GM19324 (cell line): ENCODE measurements around the gene PDIA4.
"Not testable (repeated sequence)": the region's sequence is repeated elsewhere in the genome, so short reads cannot be mapped to it uniquely, and the experiment has no call there.

Source experiments
- ATAC-seq: cut with Tn5 transposase; IDR thresholded peaks from one replicate; pipeline ENCODE4 v1.9.1; 2021; ENCODE audit warnings: mild to moderate bottlenecking, moderate library complexity; ENCODE audit not compliant: unreplicated experiment, low FRiP score

The PDIA4 gene

GRCh38 chr7:149028346-149029109, at the start of gene PDIA4:
Gene PDIA4 (minus strand): TSS chr7:149028505. CDS start chr7:149028408, 97 bp downstream.
- ATAC-seq = peak; percentile 95

GRCh38 chr7:149077594-149077993, 49.3 kb upstream of the PDIA4 start:
- no peak for ATAC-seq

- ATAC-seq = no peak
These were observed 47.0 kb upstream of the PDIA4 start for GRCh38 chr7:149075286-149075685.

GRCh38 chr7:149074116-149074885, 46.0 kb upstream of the PDIA4 start:
- ATAC-seq = no peak

GRCh38 chr7:149072438-149072775, 44.1 kb upstream of the PDIA4 start:
- no peak for ATAC-seq

GRCh38 chr7:149071641-149072437, 43.5 kb upstream of the PDIA4 start:
- ATAC-seq = no peak

- no peak for ATAC-seq
These were observed 42.9 kb upstream of the PDIA4 start for GRCh38 chr7:149071182-149071635.

- no peak for ATAC-seq
These were observed 42.2 kb upstream of the PDIA4 start for GRCh38 chr7:149070372-149071125.

- ATAC-seq = no peak
These were observed 39.6 kb upstream of the PDIA4 start for GRCh38 chr7:149067869-149068268.

- ATAC-seq = no peak
These were observed 35.2 kb upstream of the PDIA4 start for GRCh38 chr7:149063476-149063875.

GRCh38 chr7:149062217-149062899, 34.1 kb upstream of the PDIA4 start:
- ATAC-seq = not testable (repeated sequence)

GRCh38 chr7:149060156-149060555, 31.9 kb upstream of the PDIA4 start:
- ATAC-seq = no peak

- ATAC-seq = no peak
These were observed 25.6 kb upstream of the PDIA4 start for GRCh38 chr7:149053885-149054284.

- ATAC-seq = no peak
These were observed 25.1 kb upstream of the PDIA4 start for GRCh38 chr7:149053384-149053783.

- ATAC-seq = no peak
These were observed 22.6 kb upstream of the PDIA4 start for GRCh38 chr7:149050941-149051340.

- ATAC-seq = no peak
These were observed 20.5 kb upstream of the PDIA4 start for GRCh38 chr7:149048805-149049204.

- no peak for ATAC-seq
These were observed 18.1 kb upstream of the PDIA4 start for GRCh38 chr7:149046416-149046815.

- ATAC-seq = no peak
These were observed 15.6 kb upstream of the PDIA4 start for GRCh38 chr7:149043936-149044335.

- no peak for ATAC-seq
These were observed 13.0 kb upstream of the PDIA4 start for GRCh38 chr7:149041350-149041749.

- ATAC-seq = not testable (repeated sequence)
These were observed 10.3 kb upstream of the PDIA4 start for GRCh38 chr7:149038641-149039040.
